Spinal cord (tissue), 10 donors: Measurements from ENCODE around the gene ENG. TPM values are rescaled to one million over a fixed set of nuclear protein-coding genes. Genes with fewer than 3 reads are reported as not detected.

Experiments
- DNase-seq, 6 donors: peaks; one replicate each; pipeline versions ENCODE4 v3.0.0 to v3.0.0-alpha.2; 2013 to 2015; ENCODE audit warnings: low spot score in 6 of 6, low read depth in 4 of 6
- H3K27ac ChIP-seq: one replicate; pipeline ENCODE4 v1.5.1; 2013; ENCODE audit warnings: low read depth, low read length, control low read depth
- H3K27me3 ChIP-seq: one replicate; pipeline ENCODE4 v1.6.1; 2013; ENCODE audit warnings: low read length; ENCODE audit not compliant: control insufficient read depth, insufficient read depth
- H3K36me3 ChIP-seq: one replicate; pipeline ENCODE4 v1.6.1; 2013; ENCODE audit warnings: low read length; ENCODE audit not compliant: control insufficient read depth, insufficient read depth
- H3K4me1 ChIP-seq: one replicate; pipeline ENCODE4 v1.6.1; 2013; ENCODE audit warnings: low read length; ENCODE audit not compliant: control insufficient read depth, insufficient read depth
- H3K4me3 ChIP-seq: one replicate; pipeline ENCODE4 v1.5.1; 2013; ENCODE audit warnings: low read depth, low read length, control low read depth
- H3K9me3 ChIP-seq: one replicate; pipeline ENCODE4 v1.6.1; 2013; ENCODE audit warnings: low read length; ENCODE audit not compliant: control insufficient read depth, insufficient read depth
- WGBS: methylation state at CpG from one replicate; pipeline ENCODE4 v1.1.5; 2013; ENCODE audit warnings: missing lambda C conversion rate; ENCODE audit not compliant: insufficient coverage; 5-methylcytosine and 5-hydroxymethylcytosine counted together
- polyA plus RNA-seq, 2 donors: library from polyadenylated mRNA; unstranded; fragments of 120-200 nt; gene quantifications; one replicate each; pipeline ENCODE4 v1.2.1, GENCODE V29; 2013; ENCODE audit not compliant: insufficient read length in 2 of 2
- small RNA-seq: library from RNA; depleted of rRNA; stranded (forward); fragments of <200 nt; gene quantifications from one replicate; pipeline ENCODE3, GENCODE V24; 2014; ENCODE audit warnings: low replicate concordance
- total RNA-seq, 2 donors: library from RNA; depleted of rRNA in 1 of 2; stranded (reverse); fragments of 120-200 nt in 1 of 2; fragments of >200 nt in 1 of 2; gene quantifications; one replicate each; pipeline versions ENCODE4 v1.2.3 to v1.2.4, GENCODE V29; 2013 to 2014
- donor health status: healthy.

Gene ENG
- total and polyA plus RNA-seq, 4 donors = 6.3 to 46.9 (median 29.6) TPM

GRCh38 chr9:127770583-127770904, 83.9 kb downstream of the ENG start:
- Histone ChIP-seq H3K27ac (peak overlapping the region; percentile 47), H3K4me1 (peaks cover 47% of the 10 kb centered on the region), H3K4me3 (peak overlapping the region; percentile 63), H3K36me3 (no peaks in the 10 kb centered on the region), H3K27me3 (peaks cover 8% of the 10 kb centered on the region), H3K9me3 (no peaks in the 10 kb centered on the region)
- WGBS = 60% methylated on average over 1 of the region's 3 CpGs
- no peak for DNase-seq

GRCh38 chr9:127769929-127770582, 84.4 kb downstream of the ENG start:
- Histone ChIP-seq H3K9me3 (no peaks in the 10 kb centered on the region), H3K27me3 (peaks cover 8% of the 10 kb centered on the region), H3K4me3 (peak overlapping the region; percentile 63), H3K36me3 (no peaks in the 10 kb centered on the region), H3K27ac (peak overlapping the region; percentile 47), H3K4me1 (peaks cover 47% of the 10 kb centered on the region)
- WGBS = 100% methylated on average over 2 of the region's 4 CpGs
- no peak for DNase-seq

- WGBS = 71% methylated on average over 1 of the region's 5 CpGs
- H3K36me3 ChIP-seq = no peaks in the 10 kb centered on the region
- peaks cover 8% of the 10 kb centered on the region for H3K27me3 ChIP-seq
- DNase-seq = no peak
- H3K9me3 ChIP-seq = no peaks in the 10 kb centered on the region
- H3K27ac ChIP-seq = peak overlapping the region; percentile 72
- no peak overlapping the region for H3K4me3 ChIP-seq
- H3K4me1 ChIP-seq = peaks cover 51% of the 10 kb centered on the region
Measured at GRCh38 chr9:127769101-127769500, 85.4 kb downstream of the ENG start.

- no peak for DNase-seq
- H3K4me1 ChIP-seq = peaks cover 55% of the 10 kb centered on the region
- H3K36me3 ChIP-seq = no peaks in the 10 kb centered on the region
- no peak overlapping the region for H3K4me3 ChIP-seq
- H3K27me3 ChIP-seq = peaks cover 8% of the 10 kb centered on the region
- H3K27ac ChIP-seq = peak overlapping the region; percentile 72
- no peaks in the 10 kb centered on the region for H3K9me3 ChIP-seq
- WGBS = 72% methylated on average over 8 of the region's 8 CpGs
Measured at GRCh38 chr9:127768698-127769097, 85.8 kb downstream of the ENG start.

- Histone ChIP-seq H3K27me3 (peaks cover 8% of the 10 kb centered on the region), H3K4me3 (no peak overlapping the region), H3K9me3 (no peaks in the 10 kb centered on the region), H3K36me3 (no peaks in the 10 kb centered on the region), H3K4me1 (peaks cover 57% of the 10 kb centered on the region), H3K27ac (peak overlapping the region; percentile 72)
- peak in 1 of 6 donors; percentile 56 for DNase-seq
- 23% methylated on average over 8 of the region's 13 CpGs for WGBS
Measured at GRCh38 chr9:127767909-127768331, 86.5 kb downstream of the ENG start.

- Histone ChIP-seq H3K27me3 (peaks cover 8% of the 10 kb centered on the region), H3K9me3 (no peaks in the 10 kb centered on the region), H3K4me1 (peaks cover 60% of the 10 kb centered on the region), H3K27ac (peak overlapping the region; percentile 72), H3K4me3 (no peak overlapping the region), H3K36me3 (no peaks in the 10 kb centered on the region)
- 86% methylated on average over 1 of the region's 3 CpGs for WGBS
- no peak for DNase-seq
Measured at GRCh38 chr9:127767410-127767809, 87.0 kb downstream of the ENG start.

- Histone ChIP-seq H3K27me3 (peaks cover 3% of the 10 kb centered on the region), H3K36me3 (no peaks in the 10 kb centered on the region), H3K4me3 (no peak overlapping the region), H3K4me1 (peaks cover 60% of the 10 kb centered on the region), H3K9me3 (no peaks in the 10 kb centered on the region), H3K27ac (no peak overlapping the region)
- 93% methylated on average over 1 of the region's 1 CpG for WGBS
- DNase-seq = no peak
Measured at GRCh38 chr9:127765418-127765817, 89.0 kb downstream of the ENG start.

Small RNA genes lying within 50 kb of the gene (small RNA-seq; reads per million reads assigned to genes)
- gene MIR4672 (not detected), gene RF00019 (not detected), gene RNA5SP296 (not detected)

Other genes with a start within 250 kb of the ENG start
- 100 to 1,000 TPM in 1 of 2 donors, 10 to 100 TPM in 1; 45.0 to 113 TPM for gene STXBP1, start 242.4 kb downstream of the ENG start, total RNA-seq
- gene STXBP1, start 242.4 kb downstream of the ENG start, polyA plus RNA-seq = 100 to 1,000 TPM; 267 to 301 TPM
- gene CFAP157, start 147.7 kb downstream of the ENG start, total RNA-seq = 10 to 100 TPM in 1 of 2 donors, 1 to 10 TPM in 1; 1.1 to 22.6 TPM
- gene CFAP157, start 147.7 kb downstream of the ENG start, polyA plus RNA-seq = 10 to 100 TPM; 27.6 to 28.0 TPM
- 10 to 100 TPM; 11.7 to 19.0 TPM for gene PTRH1, start 139.0 kb downstream of the ENG start, total RNA-seq
- gene PTRH1, start 139.0 kb downstream of the ENG start, polyA plus RNA-seq = 10 to 100 TPM; 14.8 to 17.1 TPM
- under 1 TPM in 1 of 2 donors, not detected in 1; 0.61 TPM for gene TTC16, start 138.6 kb downstream of the ENG start, total RNA-seq
- gene TTC16, start 138.6 kb downstream of the ENG start, polyA plus RNA-seq = under 1 TPM; 0.38 to 0.63 TPM
- gene TOR2A, start 119.4 kb downstream of the ENG start, total RNA-seq = 1 to 10 TPM; 6.2 to 7.7 TPM
- 10 to 100 TPM; 21.8 to 23.5 TPM for gene TOR2A, start 119.4 kb downstream of the ENG start, polyA plus RNA-seq
- 10 to 100 TPM in 1 of 2 donors, 1 to 10 TPM in 1; 9.4 to 11.6 TPM for gene SH2D3C, start 76.0 kb downstream of the ENG start, total RNA-seq
- 10 to 100 TPM; 23.8 to 29.4 TPM for gene SH2D3C, start 76.0 kb downstream of the ENG start, polyA plus RNA-seq
- gene CDK9, start 68.6 kb downstream of the ENG start, total RNA-seq = 10 to 100 TPM; 39.8 to 59.7 TPM
- 100 to 1,000 TPM; 119 to 148 TPM for gene CDK9, start 68.6 kb downstream of the ENG start, polyA plus RNA-seq
- 10 to 100 TPM; 17.8 to 33.7 TPM for gene FPGS, start 51.8 kb downstream of the ENG start, total RNA-seq
- gene FPGS, start 51.8 kb downstream of the ENG start, polyA plus RNA-seq = 10 to 100 TPM; 42.2 to 50.1 TPM
- gene AK1, start 23.0 kb upstream of the ENG start, total RNA-seq = 100 to 1,000 TPM in 1 of 2 donors, 10 to 100 TPM in 1; 48.0 to 240 TPM
- 100 to 1,000 TPM; 270 to 297 TPM for gene AK1, start 23.0 kb upstream of the ENG start, polyA plus RNA-seq
- gene ST6GALNAC6, start 44.9 kb upstream of the ENG start, total RNA-seq = 10 to 100 TPM; 24.6 to 58.8 TPM
- 10 to 100 TPM; 68.1 to 68.9 TPM for gene ST6GALNAC6, start 44.9 kb upstream of the ENG start, polyA plus RNA-seq
- gene ST6GALNAC4, start 62.4 kb upstream of the ENG start, total RNA-seq = 10 to 100 TPM in 1 of 2 donors, 1 to 10 TPM in 1; 8.0 to 19.7 TPM
- 10 to 100 TPM; 19.4 to 20.2 TPM for gene ST6GALNAC4, start 62.4 kb upstream of the ENG start, polyA plus RNA-seq
- gene PIP5KL1, start 76.1 kb upstream of the ENG start, total RNA-seq = 1 to 10 TPM; 2.7 to 7.3 TPM
- gene PIP5KL1, start 76.1 kb upstream of the ENG start, polyA plus RNA-seq = 10 to 100 TPM; 16.4 to 19.1 TPM
- 10 to 100 TPM; 13.9 to 35.3 TPM for gene DPM2, start 83.2 kb upstream of the ENG start, total RNA-seq
- gene DPM2, start 83.2 kb upstream of the ENG start, polyA plus RNA-seq = 10 to 100 TPM; 59.2 to 64.0 TPM
- gene EEIG1, start 126.3 kb upstream of the ENG start, total RNA-seq = 10 to 100 TPM; 15.2 to 27.7 TPM
- gene EEIG1, start 126.3 kb upstream of the ENG start, polyA plus RNA-seq = 10 to 100 TPM; 71.2 to 96.3 TPM
- 10 to 100 TPM in 1 of 2 donors, 1 to 10 TPM in 1; 7.2 to 11.1 TPM for gene NAIF1, start 212.7 kb upstream of the ENG start, total RNA-seq
- gene NAIF1, start 212.7 kb upstream of the ENG start, polyA plus RNA-seq = 10 to 100 TPM; 11.0 to 13.3 TPM
- gene SLC25A25, start 213.6 kb upstream of the ENG start, total RNA-seq = 10 to 100 TPM; 28.2 to 34.5 TPM
- gene SLC25A25, start 213.6 kb upstream of the ENG start, polyA plus RNA-seq = 10 to 100 TPM; 39.0 to 47.7 TPM